GM10248 (cell line): ENCODE measurements around the gene ACKR3.

Experiments
- CTCF ChIA-PET: fragments of 300-600 bp; sonication (Branson Sonifier 250); formaldehyde crosslinking; extraction: SDS; loops from one replicate; lab custom pipeline; 2021; ENCODE audit warnings: antibody characterized with exemption; lab: Yijun Ruan, JAX
- POLR2A ChIA-PET: fragments of 350-650 bp; sonication (Branson Sonifier 250); formaldehyde crosslinking; extraction: SDS; loops from one replicate; lab custom pipeline; 2020; ENCODE audit warnings: antibody characterized with exemption; lab: Yijun Ruan, JAX
- DNase-seq: peaks from one replicate; pipeline ENCODE4 v3.0.0; 2012; ENCODE audit errors: extremely low spot score
- CTCF ChIP-seq: IDR thresholded peaks from 2 replicates; pipeline ENCODE4 v1.5.1; 2012; ENCODE audit warnings: mild to moderate bottlenecking, low read depth; ENCODE audit errors: extremely low read depth, missing control alignments, control extremely low read depth

ACKR3 gene

DNA sequence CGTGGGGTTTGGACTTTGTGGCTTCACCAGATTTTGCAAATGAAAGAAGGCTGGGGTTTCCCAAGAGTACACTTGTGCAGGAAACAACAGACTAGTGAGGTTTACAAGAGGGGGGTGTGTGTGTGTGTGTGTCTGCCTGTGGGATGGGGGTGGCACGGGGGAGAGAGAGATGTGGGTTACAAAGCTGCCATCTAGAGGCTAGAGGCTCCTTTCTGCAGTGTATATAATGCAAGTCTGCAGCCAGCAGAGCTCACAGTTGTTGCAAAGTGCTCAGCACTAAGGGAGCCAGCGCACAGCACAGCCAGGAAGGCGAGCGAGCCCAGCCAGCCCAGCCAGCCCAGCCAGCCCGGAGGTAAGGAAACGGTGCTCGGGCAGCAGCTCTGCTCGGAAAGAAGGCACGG is at the start of gene ACKR3:
TSS of gene ACKR3 (plus strand) at position 253 of the 401 bp plus-strand sequence. CDS start 10,641 bp downstream, outside the sequence.
- ChIA-PET CTCF (interaction anchor here (0.6 to 4.6 kb wide), 33 partner anchors 9 to 492 kb away, joined by 3 to 137 read pairs (median 5); a partner anchor contains a TSS), POLR2A (interaction anchor here (1.0 to 1.7 kb wide), 3 partner anchors 11 to 490 kb away, joined by 3 to 8 read pairs (median 7); no protein-coding TSS in a partner anchor)
- peak; percentile 71 for TF ChIP-seq CTCF
- DNase-seq, result peak; percentile 86

DNA sequence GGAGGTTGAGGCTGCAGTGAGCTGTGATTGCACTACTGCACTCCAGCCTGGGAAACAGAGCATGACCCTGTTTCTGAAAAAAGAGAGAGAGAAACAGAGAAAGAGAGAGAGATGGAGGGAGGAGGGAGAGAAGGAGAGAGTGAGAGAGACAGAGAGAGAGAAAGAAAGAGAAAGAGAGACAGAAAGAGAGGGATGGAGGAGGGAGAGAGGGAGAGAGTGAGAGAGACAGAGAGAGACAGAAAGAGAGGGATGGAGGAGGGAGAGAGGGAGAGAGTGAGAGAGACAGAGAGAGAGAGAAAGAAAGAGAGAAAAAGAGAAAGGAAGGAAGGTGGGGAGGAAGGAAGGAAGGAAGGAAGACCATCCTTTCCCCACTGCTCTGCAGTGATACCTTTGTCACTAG is 48.1 kb upstream of the ACKR3 start:
- ChIA-PET CTCF (interaction anchor here (2.1 kb wide), 1 partner anchor 9 kb away, joined by 10 read pairs; no protein-coding TSS in a partner anchor), POLR2A (no interaction called here)
- no peak for DNase-seq
- TF ChIP-seq CTCF, result no peak

GRCh38 chr2:236523249-236523648 is 46.4 kb upstream of the ACKR3 start:
- DNase-seq, result no peak
- no peak for TF ChIP-seq CTCF
- POLR2A ChIA-PET, result no interaction called here
- CTCF ChIA-PET, result interaction anchor here (2.1 kb wide), 1 partner anchor 10 kb away, joined by 10 read pairs; no protein-coding TSS in a partner anchor

- TF ChIP-seq CTCF, result no peak
- ChIA-PET CTCF (interaction anchor here (1.0 to 2.4 kb wide), 5 partner anchors 10 to 15 kb away, joined by 3 to 11 read pairs (median 4); no protein-coding TSS in a partner anchor), POLR2A (no interaction called here)
- no peak for DNase-seq
Measured at GRCh38 chr2:236525411-236525997, 44.1 kb upstream of the ACKR3 start.

DNA sequence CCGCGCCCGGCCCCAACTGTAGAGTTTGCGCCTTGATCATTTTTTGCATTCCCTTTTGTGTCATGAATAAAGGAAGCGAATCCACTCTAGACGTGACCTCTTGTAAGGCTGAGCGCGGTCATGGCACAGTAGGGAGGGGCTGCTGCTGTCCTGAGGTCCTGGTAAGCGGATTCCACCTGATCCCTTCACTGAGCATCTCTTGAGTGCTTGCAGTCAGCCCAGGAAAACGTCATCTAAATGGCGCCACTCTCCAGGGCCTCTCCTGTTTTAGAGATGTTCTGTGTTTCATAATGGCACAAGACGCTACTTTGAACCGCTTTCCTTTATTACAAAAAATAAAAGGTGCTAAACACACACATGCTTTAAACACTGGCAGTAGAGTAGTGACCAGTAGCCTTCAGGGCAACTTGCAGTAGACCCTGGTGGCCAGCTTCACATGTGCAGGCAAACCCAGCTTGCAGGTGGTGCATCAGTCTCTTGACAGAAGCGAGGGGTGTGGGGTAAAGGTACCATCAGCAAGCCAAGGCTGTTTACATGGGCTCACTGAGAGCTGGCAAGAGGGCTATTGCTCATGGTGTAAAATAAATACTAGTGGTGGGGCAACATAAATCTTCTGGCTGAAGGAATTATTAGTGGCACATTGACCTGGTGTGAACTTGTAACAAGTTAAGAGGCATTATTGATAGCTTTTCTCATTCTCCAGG is 43.0 kb upstream of the ACKR3 start:
- CTCF ChIA-PET, result interaction anchor here (1.2 to 2.4 kb wide), 5 partner anchors 9 to 172 kb away, joined by 3 to 15 read pairs (median 7); partner anchors contain the start of gene ACKR3
- no peak for TF ChIP-seq CTCF
- POLR2A ChIA-PET, result no interaction called here
- DNase-seq, result no peak

GRCh38 chr2:236527159-236527630 is 42.4 kb upstream of the ACKR3 start:
- DNase-seq, result no peak
- ChIA-PET CTCF (interaction anchor here (1.0 to 2.4 kb wide), 6 partner anchors 9 to 173 kb away, joined by 3 to 15 read pairs (median 6); partner anchors contain the start of gene ACKR3), POLR2A (no interaction called here)
- no peak for TF ChIP-seq CTCF
